ENCODE measurements around the gene CEBPB. TPM values are rescaled to one million over a fixed set of nuclear protein-coding genes. Genes with fewer than 3 reads are reported as not detected.
A peak's percentile ranks its signal among the peaks of the same experiment; 100 is the strongest.

Gene CEBPB
- 10 to 100 TPM; 32.0 to 34.0 TPM for total RNA-seq

DNA sequence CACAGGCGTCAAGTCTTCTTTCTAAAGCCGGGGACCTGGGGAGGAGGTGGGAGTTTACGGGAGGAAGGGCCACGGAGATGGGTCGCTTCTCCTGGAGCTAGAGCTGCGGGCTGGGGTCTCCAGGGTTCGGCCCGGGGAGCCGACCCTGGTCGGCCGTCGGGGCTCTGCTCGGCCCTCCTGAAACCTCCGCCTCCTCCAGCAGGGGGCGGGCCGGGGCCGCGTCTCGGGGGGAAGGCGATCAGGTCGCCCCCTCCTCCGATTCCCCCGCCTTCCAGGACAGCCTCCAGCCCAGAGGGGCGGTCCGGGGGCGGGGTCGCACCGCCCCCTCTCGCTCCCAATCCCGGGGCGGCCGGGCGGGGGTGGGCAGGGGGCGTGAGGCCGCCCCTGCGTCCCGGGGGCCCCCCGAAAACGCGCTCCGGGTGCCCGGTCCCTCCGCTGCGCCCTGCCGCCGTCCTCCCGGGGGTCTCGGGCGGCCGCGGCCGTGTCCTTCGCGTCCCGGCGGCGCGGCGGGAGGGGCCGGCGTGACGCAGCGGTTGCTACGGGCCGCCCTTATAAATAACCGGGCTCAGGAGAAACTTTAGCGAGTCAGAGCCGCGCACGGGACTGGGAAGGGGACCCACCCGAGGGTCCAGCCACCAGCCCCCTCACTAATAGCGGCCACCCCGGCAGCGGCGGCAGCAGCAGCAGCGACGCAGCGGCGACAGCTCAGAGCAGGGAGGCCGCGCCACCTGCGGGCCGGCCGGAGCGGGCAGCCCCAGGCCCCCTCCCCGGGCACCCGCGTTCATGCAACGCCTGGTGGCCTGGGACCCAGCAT, at the start of gene CEBPB:
Gene CEBPB (plus strand): TSS at position 580 of the 814 bp plus-strand sequence. CDS start 204 bp downstream, at position 784.
- TF ChIP-seq, protein P1, sequence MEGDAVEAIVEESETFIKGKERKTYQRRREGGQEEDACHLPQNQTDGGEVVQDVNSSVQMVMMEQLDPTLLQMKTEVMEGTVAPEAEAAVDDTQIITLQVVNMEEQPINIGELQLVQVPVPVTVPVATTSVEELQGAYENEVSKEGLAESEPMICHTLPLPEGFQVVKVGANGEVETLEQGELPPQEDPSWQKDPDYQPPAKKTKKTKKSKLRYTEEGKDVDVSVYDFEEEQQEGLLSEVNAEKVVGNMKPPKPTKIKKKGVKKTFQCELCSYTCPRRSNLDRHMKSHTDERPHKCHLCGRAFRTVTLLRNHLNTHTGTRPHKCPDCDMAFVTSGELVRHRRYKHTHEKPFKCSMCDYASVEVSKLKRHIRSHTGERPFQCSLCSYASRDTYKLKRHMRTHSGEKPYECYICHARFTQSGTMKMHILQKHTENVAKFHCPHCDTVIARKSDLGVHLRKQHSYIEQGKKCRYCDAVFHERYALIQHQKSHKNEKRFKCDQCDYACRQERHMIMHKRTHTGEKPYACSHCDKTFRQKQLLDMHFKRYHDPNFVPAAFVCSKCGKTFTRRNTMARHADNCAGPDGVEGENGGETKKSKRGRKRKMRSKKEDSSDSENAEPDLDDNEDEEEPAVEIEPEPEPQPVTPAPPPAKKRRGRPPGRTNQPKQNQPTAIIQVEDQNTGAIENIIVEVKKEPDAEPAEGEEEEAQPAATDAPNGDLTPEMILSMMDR (IDR thresholded peaks at IDR 0.05), result peak; percentile 35
- intact Hi-C loops (cut with DNase I), result loop anchor here (10.0 kb wide), 1 partner anchor 164 kb away; no protein-coding TSS in a partner anchor
- H3K27ac ChIP-seq, result peak within 1 kb of the TSS; percentile 99
- peak; percentile 91 for DNase-seq
- H3K27me3 ChIP-seq, result no peaks in the 10 kb centered on the region
- H3K9ac ChIP-seq (ENCODE audit: low read depth in 2 of 2, low read length in 2 of 2), result peak within 1 kb of the TSS; percentile 77 to 87
- peak within 1 kb of the TSS; percentile 85 for H3K4me3 ChIP-seq
- H3K9me3 ChIP-seq, result no peaks in the 10 kb centered on the region
- no peaks in the 10 kb centered on the region for H3K36me3 ChIP-seq
- no peaks in the 10 kb centered on the region for H3K4me1 ChIP-seq

DNA sequence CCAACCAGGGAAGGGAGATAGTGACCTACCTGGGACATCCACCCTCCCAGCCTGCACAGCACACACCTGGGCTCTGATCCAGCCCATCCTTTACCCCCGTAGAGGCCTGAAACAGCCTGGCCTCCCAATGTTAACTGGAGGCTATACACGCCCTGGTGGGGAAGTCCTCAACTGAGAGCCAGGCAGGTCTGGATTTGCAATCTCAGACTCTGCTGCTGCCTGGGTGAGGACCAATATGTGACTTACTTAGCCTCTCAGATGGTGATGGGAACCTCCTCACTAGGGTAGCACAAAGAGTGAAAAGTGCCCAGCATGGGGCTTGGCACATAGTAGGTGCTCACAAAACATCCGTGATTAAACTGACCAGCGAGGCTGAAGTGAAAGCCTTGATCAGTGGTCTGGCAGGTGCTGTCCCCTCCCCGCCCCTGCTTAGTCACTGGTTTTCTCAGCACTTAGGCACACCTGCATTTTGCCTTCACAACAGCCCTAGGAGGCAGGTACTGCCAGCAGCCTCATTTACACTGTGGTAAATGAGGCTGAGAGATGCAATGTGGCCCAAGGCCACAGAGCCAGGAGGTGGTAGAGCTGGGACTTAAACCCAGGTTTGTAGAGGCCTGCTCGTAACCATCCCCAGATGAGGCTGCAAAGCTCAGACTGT, 49.5 kb upstream of the CEBPB start:
- Histone ChIP-seq H3K27me3 (no peaks in the 10 kb centered on the region), H3K4me1 (no peaks in the 10 kb centered on the region), H3K36me3 (no peaks in the 10 kb centered on the region), H3K9ac (ENCODE audit: low read depth in 2 of 2, low read length in 2 of 2) (no peak overlapping the region), H3K27ac (no peak overlapping the region), H3K4me3 (no peak overlapping the region), H3K9me3 (no peaks in the 10 kb centered on the region)
- intact Hi-C loops (cut with DNase I), result no loop called here
- TF ChIP-seq, protein P1 (IDR thresholded peaks at IDR 0.05), result no peak
- no peak for DNase-seq

DNA sequence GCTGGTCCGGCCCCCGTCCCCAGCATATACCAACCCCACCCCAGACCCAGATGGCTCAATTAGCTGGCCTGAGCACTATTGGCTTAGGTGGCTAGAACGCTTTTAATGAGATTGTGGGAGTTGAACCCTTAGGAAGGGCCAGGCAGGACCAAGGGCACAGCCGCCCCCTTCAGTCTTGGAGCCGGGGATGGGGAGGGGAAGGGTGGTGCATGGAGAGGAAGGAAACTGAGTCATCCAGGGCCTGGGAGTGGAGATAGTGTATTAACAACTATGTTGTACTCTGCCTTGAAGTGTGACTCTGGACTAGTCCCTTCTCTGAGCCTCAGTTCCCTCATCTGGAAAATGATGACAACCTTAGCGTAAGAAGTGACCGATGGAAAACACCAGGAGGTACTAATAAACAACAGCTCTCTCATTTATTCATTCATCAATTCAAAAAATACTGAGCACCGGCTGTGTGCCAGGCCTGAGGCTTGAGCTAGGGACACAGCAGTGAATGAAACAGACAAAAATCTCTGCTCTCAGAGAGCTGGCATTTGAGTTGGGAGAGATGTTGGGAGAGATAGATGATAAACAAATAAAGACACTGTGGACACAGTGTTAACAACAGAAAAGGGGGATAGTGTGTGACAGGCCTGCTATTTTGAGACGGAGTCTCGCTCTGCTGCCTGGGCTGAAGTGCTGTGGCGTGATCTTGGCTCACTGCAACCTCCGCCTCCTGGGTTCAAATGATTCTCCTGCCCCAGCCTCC, 48.6 kb upstream of the CEBPB start:
- no peaks in the 10 kb centered on the region for H3K36me3 ChIP-seq
- DNase-seq, result no peak
- intact Hi-C loops (cut with DNase I), result no loop called here
- H3K9ac ChIP-seq (ENCODE audit: low read depth in 2 of 2, low read length in 2 of 2), result no peak overlapping the region
- no peak overlapping the region for H3K27ac ChIP-seq
- no peaks in the 10 kb centered on the region for H3K27me3 ChIP-seq
- no peak overlapping the region for H3K4me3 ChIP-seq
- TF ChIP-seq, protein P1 (IDR thresholded peaks at IDR 0.05), result no peak
- no peaks in the 10 kb centered on the region for H3K9me3 ChIP-seq
- H3K4me1 ChIP-seq, result peaks cover 4% of the 10 kb centered on the region

DNA sequence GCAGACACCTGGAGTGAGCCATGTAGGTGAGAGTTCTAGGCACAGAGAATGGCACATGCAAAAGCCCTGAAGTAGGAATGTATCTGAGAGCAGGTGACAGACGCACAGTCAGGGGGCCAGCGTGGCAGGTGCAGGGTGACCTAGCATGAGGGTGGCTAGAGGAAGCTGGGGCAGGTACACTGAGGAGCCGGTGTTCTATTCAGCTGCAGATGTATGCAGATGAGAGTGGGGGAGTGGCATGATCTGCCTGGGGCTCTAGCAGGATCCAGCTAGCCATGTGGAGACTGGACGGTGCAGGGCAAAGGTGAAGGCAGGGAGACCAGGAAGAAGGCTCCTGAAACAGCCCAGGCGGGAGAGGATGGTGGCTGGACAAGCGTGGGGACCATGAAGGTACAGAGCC, 47.8 kb upstream of the CEBPB start:
- Histone ChIP-seq H3K9ac (ENCODE audit: low read depth in 2 of 2, low read length in 2 of 2) (no peak overlapping the region), H3K9me3 (no peaks in the 10 kb centered on the region), H3K27me3 (no peaks in the 10 kb centered on the region), H3K36me3 (no peaks in the 10 kb centered on the region), H3K4me3 (no peak overlapping the region), H3K27ac (no peak overlapping the region), H3K4me1 (peaks cover 4% of the 10 kb centered on the region)
- TF ChIP-seq, protein P1 (IDR thresholded peaks at IDR 0.05), result no peak
- DNase-seq, result no peak
- intact Hi-C loops (cut with DNase I), result no loop called here

DNA sequence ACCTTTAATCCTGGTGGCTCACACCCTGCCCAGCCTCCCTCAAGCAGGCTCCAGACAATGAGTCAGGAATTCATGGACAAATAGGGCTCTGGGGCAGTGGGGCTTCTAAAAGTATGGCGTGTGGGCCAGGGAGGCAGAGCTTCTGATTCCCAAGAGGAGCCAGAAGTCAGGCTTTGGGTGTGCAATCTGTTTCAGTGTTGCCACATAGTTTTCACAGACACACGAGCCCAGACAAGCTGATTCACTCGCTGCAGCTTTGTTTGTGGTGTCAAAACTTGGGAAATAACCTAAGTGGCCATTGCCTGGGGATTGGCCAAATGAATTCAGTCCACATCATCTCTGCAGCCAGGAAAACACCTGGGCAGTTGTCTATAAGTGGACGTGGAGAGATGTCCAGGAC, 46.3 kb upstream of the CEBPB start:
- no peaks in the 10 kb centered on the region for H3K27me3 ChIP-seq
- TF ChIP-seq, protein P1 (IDR thresholded peaks at IDR 0.05), result no peak
- H3K4me3 ChIP-seq, result no peak overlapping the region
- peaks cover 4% of the 10 kb centered on the region for H3K4me1 ChIP-seq
- no peaks in the 10 kb centered on the region for H3K36me3 ChIP-seq
- intact Hi-C loops (cut with DNase I), result no loop called here
- no peak for DNase-seq
- no peak overlapping the region for H3K9ac ChIP-seq (ENCODE audit: low read depth in 2 of 2, low read length in 2 of 2)
- peak overlapping the region; percentile 4 for H3K27ac ChIP-seq
- H3K9me3 ChIP-seq, result no peaks in the 10 kb centered on the region
